Activated CD4-positive, alpha-beta T cell treated with anti-CD3 and anti-CD28 coated beads, Interleukin-2, Interleukin-6, amounts not matched to agents 100 ng/mL and 50 ng/mL, durations not matched to agents 16 hours and 8 hours (primary cell): ENCODE results near the gene PTPRD.

Experiments
- DNase-seq: peaks from one replicate; pipeline ENCODE4 v3.0.0-alpha.2; 2020

Gene PTPRD

DNA sequence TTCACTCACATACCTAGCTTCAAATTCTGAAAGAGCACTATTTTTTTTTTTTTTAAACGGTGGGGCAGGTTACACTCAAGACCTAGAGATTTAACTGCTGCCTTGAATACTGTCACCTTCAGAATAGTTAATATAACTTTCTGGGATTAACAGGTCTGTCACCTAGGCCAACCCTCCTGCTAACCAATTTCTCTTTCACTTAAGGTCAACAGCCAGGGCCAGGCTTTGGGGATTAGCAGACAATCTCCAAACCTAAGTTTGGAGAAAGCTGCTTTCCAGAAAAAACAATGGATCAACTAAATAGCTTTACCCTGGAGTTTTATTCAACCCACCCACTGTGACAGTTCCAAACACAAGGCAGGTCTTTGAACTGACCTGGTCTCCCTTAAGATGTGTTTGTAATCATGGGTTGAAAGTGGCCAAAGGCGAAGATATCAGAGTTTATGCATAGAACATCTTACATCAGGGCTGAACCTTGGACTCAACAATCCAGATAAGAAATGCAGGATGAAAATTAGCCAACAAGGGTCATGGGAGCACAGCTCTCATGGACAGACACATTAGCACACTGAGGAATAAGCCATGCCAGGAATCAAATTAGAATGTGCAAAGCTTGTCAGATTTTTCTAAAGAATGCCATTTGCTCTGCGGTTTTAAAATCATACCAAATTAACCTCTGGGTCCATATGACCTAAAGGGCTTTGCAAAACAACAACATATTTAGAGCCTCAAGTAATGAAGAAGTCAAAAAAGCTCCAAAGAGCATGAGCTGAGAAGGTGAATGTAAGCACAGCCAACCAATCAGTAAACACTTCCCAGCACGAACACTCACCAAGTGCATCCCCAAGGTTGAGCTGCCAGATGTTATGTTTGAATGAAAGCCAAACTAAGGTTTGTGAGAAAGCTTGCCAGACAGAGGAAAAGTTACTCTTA is 2274.7 kb downstream of the PTPRD start:
- no peak for DNase-seq

DNA sequence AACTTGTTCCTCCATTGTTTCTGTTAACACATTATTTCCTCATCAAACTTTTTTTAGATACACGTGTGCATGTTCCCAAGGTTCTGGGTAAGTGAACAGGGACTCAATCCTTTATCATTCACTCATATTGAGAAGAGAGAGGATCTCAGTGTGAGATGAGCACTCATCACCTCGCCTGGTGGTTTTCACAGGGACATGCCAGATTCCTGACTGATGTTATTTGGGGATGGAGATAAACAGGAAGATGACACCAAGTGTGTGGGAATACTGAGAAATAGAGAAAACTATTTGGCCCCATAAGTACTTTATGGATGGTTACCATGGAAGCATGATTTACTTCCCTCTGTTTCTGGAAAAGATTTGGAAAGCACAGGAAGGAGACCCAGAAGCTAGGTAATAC is 2279.9 kb downstream of the PTPRD start:
- no peak for DNase-seq

DNA sequence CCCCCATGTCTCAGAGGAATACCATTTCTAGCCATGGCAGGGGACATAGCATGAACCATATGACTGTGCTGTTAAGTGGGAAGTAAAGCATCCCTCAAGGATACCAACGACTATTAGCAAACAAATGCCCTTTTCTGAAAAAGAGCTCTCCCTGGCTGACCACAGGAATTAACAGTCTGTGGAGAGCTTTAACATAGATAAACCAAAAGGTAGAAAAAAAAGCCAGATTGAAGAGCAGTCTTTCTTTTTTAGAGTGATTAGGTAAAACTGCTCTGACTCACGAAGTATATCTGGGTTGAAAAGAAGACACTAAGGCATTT is 2280.5 kb downstream of the PTPRD start:
- DNase-seq = no peak

DNA sequence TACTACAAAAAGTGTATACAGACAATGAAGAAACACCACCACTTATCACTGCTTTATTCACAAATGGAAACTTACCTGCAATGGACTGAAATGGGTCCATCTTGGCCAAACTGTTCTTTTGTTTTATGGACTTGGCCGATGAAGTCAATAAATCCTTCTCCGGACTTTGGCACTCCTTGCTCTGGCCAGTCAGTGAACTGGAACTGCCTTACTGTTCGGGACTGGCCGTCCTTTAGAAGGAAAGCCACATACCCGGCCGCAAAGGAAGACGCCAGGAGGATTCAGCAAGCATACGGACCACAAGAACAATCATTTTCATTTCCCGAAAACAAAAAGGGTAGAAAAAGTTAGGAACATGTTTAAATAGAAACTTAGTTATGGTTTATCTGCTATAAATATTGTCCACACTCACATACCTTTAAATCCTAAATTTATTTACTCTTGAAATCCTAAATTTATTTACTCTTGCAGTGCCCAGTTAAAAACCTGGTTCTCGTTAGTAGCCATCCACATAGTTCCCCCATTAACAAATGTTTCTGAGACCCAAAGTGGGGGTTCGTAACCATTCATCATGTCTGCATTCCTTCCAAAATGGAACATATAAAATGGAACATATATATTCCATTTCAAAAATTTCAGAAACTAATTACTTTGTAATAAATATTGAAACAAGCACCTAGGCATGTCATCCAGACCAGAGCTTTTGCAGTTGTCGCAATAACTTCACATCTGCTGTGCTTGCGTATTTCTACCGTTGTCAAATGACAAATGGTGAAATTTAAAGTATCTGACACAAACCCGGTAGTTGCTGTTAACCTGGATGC is 2281.1 kb downstream of the PTPRD start:
- no peak for DNase-seq

DNA sequence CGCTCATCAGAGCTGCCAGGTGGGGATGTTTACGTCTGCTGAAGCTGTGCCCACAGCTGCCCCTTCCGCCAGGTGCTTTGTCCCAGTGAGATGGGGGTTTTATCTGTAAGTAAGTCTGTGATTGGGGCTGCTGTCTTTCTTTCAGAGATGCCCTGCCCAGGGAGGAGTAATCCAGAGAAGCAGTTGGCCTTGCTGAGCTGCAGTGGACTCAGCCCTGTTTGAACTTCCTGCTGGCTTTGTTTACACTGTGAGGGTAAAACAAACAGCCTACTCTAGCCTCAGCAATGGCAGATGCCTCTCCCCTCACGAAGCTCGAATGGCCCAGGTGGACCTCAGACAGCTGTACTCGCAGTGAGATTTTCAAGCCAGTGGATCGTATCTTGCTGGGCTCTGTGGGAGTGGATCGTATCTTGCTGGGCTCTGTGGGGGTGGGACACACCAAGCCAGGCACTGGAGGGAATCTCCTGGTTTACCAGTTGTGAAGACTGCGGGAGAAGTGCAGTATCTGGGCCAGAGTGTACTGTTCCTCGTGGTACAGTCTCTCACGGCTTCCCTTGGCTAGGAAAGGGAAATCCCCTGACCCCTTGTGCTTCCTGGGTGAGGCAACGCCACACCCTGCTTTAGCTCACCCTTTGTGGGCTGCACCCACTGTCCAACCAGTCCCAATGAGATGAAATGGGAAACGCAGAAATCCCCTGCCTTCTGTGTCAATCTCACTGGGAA is 2283.1 kb downstream of the PTPRD start:
- no peak for DNase-seq

DNA sequence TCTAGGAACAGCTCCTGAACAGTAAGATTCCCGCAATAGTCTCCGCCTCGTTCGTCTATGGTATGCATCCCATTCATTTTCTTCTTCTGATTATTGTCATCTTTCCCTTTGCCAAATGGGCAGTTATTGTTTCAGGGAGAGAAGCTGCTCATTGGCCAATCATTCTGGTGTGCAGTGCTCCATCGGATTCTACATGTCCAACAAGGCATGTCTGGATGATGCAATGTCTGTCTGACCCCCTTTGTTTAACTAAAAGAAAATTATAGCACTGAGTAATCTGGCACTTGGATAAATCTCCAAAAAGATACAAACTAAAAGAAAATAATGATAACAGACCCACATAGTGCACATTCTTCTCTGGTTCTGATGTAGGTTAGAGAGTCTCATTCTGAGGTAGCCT is 2297.6 kb downstream of the PTPRD start:
- DNase-seq = no peak

DNA sequence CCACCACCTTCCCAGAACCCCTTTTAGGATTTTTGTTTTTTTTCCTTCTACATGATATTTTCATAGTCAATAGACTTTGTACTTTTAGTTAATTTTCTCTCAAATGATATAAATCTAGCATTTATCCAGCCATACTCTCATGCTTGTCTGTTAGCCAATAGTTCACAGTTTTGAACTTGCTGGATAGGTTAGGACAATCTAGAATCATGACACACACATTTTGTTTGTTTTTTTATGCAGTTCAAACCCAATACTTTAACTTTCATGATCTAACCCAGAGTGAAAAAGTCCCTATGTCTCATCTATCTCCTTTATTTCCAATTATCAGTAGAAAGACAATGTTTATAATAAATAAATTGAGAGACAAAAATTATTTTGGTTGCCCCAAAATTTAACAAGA is 2303.5 kb downstream of the PTPRD start:
- no peak for DNase-seq

DNA sequence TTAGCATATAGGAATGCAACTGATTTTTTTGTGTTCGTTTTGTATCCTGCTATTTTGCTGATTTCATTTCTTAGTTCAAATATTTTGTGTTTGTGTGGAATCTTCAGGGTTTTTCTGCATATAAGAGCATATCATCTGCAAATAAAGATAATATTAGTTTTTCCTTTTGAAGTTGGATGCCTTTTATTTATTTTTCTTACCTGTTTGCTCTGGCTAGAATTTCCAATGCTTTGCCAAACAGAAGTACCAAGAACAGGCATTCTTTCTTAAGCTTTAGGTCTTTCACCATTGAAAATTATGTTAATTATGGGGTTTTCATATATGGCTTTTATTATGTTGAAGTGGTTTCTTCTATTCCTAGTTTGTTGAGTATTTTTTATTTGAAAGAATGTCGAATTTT is 2308.1 kb downstream of the PTPRD start:
- DNase-seq = no peak

DNA sequence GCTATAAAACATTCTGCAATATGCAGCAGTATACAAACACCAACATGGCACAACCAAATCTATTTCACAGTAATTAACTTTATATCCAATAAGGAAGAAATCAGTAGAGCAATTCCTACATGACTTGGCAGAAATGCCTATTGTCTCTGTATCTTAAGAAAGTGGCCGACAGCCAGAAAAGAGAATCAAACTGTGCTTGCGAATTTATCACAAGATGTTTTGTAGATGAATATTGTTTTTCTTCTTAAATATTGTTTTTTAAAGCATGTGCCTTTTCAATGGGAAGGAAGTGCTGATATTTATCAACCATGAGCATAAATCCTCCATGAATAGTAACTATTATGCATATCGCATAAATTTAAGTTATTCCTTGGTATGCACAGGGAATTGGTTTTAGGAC is 2311.5 kb downstream of the PTPRD start:
- DNase-seq = no peak

DNA sequence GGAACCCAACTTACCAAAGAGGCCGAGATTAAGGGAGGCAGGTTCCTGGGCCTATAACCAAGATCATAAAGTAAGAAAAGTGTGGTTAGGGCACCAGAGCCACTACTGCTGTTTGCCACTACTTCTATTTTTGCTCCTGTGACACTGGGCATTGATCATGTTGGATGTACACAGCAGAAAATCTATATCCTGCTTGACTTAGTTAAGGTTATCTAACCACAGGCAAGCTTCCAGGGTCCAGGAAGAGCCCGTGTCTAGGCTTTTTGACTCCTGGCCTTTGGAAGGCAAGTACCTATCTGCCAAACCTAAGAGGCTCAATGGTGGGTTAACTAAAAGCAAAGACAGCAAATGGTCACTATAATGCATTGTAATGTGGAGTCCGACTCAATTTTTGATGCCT is 2315.8 kb downstream of the PTPRD start:
- no peak for DNase-seq

DNA sequence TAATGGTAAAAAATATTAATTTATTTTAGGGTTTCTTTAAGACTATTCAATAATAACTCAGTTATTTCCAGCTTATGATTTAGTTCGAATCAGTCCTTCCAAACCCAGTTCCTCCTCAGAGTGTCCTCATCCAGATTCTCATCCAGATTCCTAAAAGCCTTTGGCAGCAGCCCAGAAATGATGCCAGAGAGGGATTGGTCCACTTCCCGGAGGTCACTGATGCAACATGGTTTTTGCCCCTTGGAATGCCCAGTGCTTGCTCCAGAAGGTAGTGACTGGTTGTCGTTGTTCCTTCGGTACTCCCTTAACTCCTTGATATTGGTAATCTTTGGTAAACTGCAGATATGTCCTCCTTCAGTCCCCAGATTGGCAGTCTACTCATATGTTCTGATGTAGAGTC is 2320.1 kb downstream of the PTPRD start:
- no peak for DNase-seq

DNA sequence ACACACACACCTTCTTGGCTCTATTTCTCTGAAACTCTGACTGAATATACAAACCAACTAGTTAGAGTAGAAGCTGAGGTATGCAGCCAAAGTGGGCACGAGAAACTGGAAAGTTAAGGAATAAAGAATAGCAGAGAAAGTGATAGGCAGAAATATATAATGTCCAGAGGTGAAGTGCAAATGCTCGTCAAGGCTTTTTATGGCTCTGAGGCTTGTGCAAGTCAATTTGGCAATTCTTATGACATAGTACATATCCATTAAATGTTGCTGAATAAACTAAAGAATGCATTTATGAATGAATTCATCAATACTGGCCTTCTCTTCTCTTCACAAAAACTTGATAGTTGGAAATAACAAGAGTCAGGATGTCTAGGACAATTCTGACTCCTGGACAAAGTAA is 2323.1 kb downstream of the PTPRD start:
- no peak for DNase-seq

DNA sequence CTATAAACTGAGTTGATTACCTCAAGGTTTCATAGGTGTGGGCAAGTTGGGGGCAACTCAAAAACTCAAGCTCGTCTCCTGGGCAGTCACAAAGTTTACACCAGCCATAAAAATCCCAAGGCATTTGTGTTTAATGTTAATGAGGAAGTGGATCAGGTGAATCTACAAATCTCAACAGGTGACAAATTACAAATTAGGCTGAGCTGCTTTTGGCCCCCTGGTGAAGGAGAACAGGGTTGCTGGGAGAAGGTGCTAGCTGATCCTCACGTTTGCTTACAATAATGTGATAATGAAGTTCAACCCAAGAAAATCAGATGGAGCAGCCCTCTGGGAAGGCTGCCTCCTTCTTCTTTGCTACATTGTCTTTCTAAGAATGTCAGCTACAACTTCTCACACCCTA is 2324.8 kb downstream of the PTPRD start:
- no peak for DNase-seq

DNA sequence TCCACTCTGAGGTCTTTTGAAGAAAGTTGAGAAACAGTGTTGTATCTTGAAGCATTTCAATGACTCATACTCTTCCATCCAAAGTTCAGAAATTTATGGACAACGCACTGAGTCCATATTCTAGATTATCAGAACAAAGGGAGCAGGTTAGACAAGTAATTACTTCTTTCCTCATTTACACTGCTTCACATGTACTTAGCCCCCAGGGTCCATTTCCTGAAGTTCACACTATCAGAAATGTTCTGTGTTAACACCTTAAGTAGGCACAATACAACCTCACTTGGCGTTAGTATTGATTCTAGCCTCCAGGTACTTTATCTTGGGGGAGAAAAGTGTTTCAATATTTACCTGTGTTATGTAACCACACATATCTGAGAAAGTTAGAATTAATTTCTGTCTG is 2325.3 kb downstream of the PTPRD start:
- DNase-seq = no peak

DNA sequence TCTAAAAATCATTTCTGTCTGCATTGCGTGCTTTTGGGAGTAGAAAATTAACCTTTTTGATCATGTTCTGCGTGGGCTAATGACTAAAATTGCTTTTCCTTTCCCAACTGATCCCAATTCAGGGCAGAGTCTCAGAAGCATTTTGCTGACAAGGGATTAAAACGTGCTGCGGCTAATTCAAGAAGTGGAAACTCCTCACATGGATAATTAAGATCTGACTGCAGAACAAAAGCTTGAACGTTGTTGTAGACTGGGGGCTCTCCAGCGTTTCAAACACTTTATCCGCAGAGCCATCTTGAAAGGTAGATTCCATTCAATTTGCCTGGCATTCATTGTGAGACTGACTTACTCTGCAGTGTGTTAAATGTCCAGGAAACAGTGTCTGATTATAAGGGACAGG is 2327.9 kb downstream of the PTPRD start:
- no peak for DNase-seq

DNA sequence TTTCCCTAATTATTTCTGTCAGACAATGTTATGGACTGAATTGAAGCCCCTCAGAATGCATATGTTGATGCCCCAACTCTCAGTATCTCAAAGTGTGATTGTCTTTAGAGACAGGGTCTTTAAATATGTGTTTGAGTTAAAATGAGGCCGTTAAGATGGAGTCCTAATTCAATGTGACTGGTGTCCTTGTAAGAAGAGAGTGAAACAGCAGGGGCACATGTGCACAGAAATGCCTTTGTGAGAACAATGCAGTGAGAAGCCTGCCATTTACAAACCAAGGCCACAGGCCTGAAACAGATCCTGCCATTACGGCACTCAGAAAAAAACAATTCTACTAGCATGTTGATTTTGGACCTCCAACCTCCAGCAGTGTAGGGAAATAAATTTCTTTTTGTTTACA is 2330.3 kb downstream of the PTPRD start:
- DNase-seq = no peak

DNA sequence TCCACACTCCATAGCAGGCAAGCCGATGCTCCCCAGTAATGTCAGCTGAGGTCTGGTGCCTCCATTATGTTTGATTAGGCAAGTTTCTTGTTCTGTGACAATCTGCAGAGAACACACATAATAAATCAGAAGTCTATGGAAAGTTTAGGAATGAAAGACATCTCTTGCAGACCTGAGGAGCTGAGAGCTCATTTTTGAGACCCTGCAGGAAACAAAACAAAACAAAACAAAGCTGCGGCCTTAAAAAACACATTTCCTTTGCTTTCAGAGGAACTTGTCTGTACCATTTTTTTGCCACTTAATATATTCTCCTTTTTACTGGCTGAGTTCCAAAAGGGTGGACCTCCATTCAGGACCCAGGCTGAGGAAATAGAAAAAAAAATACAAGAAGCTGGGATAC is 2332.0 kb downstream of the PTPRD start:
- no peak for DNase-seq

DNA sequence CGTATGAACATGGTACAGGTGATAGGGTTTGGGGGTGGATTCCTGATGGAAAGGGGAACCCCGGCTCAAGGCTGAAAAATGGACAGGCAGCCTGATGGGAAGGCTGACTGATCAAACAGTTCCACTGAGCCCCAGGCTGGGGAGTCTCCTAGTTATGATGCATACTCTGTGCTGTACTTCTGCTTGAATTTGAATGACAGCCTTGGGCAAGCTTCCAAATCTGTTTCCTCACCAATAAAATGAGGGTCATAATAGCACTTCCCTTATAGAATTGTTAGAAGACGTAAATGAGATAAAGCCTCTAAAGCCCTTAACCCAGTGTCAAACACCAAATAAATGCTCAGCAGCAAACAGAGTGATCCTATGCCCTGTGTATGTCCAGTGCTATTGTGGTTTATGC is 2334.8 kb downstream of the PTPRD start:
- no peak for DNase-seq

DNA sequence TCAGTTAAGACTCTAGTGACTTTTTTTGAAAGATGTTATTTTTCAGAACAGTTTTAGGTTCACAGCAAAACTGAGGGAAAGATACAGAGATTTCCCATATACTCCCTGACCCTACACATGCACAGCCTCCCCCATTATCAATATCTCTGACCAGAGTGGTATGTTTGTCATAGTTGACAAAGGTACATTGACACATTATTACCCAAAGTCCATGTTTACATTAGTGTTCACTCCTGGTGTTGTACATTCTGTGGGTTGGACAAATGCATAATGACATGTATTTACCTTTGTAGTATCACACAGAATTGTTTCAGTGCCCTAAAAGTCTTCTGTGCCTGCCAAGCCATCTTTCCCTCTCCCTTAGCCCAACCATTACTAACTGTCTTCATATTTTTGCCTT is 2342.6 kb downstream of the PTPRD start:
- no peak for DNase-seq

DNA sequence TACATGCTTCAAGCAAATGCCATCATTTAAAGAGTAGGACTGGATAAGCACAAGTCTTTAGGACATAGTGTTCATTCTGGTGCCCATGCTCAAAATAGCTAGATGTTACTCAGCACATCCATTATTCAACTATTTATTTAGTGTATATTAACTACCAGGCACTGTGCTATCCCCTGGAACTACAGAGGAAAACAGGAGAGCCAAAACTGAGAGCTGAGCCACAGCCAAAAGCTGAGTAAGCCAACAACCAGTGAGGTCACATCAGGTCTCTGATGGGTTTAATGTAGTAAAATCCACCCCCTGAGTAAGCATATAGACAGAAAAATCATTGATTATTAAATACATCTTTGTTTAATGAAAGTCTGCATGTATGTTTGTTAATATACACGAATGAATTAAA is 2343.9 kb downstream of the PTPRD start:
- DNase-seq = no peak

DNA sequence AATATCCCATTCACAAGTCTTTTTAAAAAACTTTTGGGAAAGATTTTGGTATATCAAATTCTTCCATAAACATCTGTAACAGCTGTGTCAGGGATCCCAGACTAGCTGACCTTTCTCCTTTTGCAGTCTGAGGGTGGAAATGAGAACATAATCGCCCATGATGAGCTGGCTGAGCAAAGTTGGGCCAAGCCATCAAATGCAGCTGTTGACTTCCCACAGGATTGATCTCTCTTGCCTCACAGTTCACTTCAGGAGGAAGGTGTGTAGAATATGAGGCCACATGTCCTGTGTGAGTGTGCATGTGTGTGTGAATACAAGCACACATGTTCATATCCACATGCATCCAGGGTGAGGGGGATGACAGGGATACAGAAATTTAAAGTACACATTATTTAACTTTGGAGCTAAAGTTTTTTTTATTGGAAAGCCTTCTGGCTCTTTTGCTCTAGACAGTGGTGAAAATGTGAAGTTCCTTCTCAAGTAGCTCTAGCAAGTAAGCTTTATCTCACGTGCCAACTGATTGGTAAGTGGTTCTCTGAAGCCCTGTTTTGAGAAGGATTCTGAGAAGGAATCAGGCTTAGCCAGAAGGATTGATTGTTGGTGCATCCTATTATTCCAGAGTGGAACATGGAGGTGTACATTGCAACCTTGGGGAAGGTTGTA is 2344.5 kb downstream of the PTPRD start:
- DNase-seq = no peak

DNA sequence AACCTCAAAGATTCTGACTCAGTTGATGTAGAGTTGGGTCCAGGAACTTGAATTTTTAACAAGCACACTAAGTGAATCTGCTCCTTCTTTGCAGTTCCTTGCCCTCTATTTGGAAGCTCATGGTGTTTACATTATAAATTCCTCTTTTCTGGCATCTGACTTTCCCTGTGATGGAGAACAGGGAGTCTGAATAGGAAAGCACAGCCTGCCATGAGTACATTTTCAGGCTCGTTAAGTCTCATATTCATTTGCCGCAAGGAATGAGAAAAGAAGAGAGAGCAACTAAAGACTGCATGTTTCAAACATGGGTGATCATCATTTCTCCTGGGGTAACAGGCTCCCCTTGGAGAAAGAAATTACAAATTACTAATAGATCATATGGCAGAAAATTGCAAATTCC is 2345.2 kb downstream of the PTPRD start:
- no peak for DNase-seq

DNA sequence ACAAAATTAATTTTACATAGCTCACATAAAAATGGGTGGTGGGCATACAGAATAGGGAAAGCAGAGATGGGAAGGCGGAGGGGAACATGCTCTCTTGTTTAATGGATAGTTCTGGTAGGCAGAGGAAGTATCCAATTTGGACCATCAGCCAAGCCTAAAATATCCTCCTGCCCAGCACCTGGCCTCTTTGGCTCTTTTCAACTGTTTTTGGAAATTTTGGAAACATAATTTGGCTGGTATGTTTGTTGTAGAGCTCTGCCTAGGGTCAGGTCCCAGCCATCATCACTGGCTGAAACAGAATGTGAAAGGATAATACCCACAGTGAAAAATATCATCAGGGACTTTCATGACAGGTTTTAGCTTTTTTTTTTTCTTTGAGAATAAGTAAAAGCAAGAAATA is 2345.9 kb downstream of the PTPRD start:
- DNase-seq = no peak
